ENCODE data around the gene ASGR1. TPM values are rescaled to one million over a fixed set of nuclear protein-coding genes. Genes with fewer than 3 reads are reported as not detected.

Gene ASGR1
- total and polyA plus RNA-seq, 2 of the 4 experiments (the other 2 are of a cell fraction) = 1.3 to 3.8 TPM

- no peak overlapping the region for H2BK15ac ChIP-seq (ENCODE audit: low read depth, low read length)
- no peak overlapping the region for H3K4me2 ChIP-seq (ENCODE audit: low read depth, low read length)
- POLR2A ChIA-PET (ENCODE audit: unreplicated experiment) = no interaction called here
- no peak overlapping the region for H3K23ac ChIP-seq (ENCODE audit: low read depth, low read length)
- 100% methylated on average over 7 of the region's 12 CpGs; no CpG with 5 or more reads in 1 of the 2 experiments for WGBS, 2 experiments (ENCODE audit: extremely low coverage in 2 of 2, insufficient read length in 1 of 2)
- in situ Hi-C loops (cut with MboI; ENCODE audit: low sequenced_read_pairs) = no loop called here
- no peak overlapping the region for H2AK9ac ChIP-seq (replicated peaks; ENCODE audit: low read depth, low read length, poor library complexity)
- H3K9ac ChIP-seq (ENCODE audit: low read depth, low read length) = no peak overlapping the region
- no peak overlapping the region for H2BK5ac ChIP-seq (ENCODE audit: low read depth, low read length, poor library complexity, severe bottlenecking)
- H3K9me3 ChIP-seq (ENCODE audit: control insufficient read depth, insufficient read depth, low read length) = no peaks in the 10 kb centered on the region
- ATAC-seq (ENCODE audit: low read depth) = no peak
- no peak overlapping the region for H2BK20ac ChIP-seq (ENCODE audit: low read depth, low read length)
- H4K91ac ChIP-seq (ENCODE audit: insufficient read depth, low read depth, low read length) = no peak overlapping the region
- peaks cover 51% of the 10 kb centered on the region for H3K36me3 ChIP-seq (ENCODE audit: control insufficient read depth, insufficient read depth, low read length)
- H3K4ac ChIP-seq (ENCODE audit: low read depth, low read length) = no peak overlapping the region
- no peaks in the 10 kb centered on the region for H3K9me1 ChIP-seq (ENCODE audit: insufficient read depth, low read length)
- H3K4me1 ChIP-seq (ENCODE audit: control insufficient read depth, insufficient read depth, low read length) = no peaks in the 10 kb centered on the region
- no peak overlapping the region for H3K56ac ChIP-seq (ENCODE audit: extremely low read depth, insufficient read depth, low read length)
- CTCF ChIA-PET = no interaction called here
- H3K4me3 ChIP-seq (ENCODE audit: insufficient read depth, low read depth, low read length) = no peak overlapping the region
- H3K14ac ChIP-seq (replicated peaks; ENCODE audit: low read depth, low read length) = no peak overlapping the region
- H4K20me1 ChIP-seq (ENCODE audit: insufficient read depth, low read length) = peaks cover 12% of the 10 kb centered on the region
- no peak overlapping the region for H2BK120ac ChIP-seq (ENCODE audit: low read depth, low read length)
- TF ChIP-seq ELK1 (IDR thresholded peaks at IDR 0.05; ENCODE audit: borderline replicate concordance, low read depth, low read length) = no peak
- no peak for TF ChIP-seq CHD1 (IDR thresholded peaks at IDR 0.05; ENCODE audit: low read depth, low read length)
- no peak for TF ChIP-seq POLR2A (IDR thresholded peaks at IDR 0.05; ENCODE audit: low read depth, low read length)
- no peak for TF ChIP-seq RFX5 (IDR thresholded peaks at IDR 0.05; ENCODE audit: low read depth, low read length)
- TF ChIP-seq MAFK (IDR thresholded peaks at IDR 0.05; ENCODE audit: low read depth, low read length) = no peak
- no peak for TF ChIP-seq SMC3 (IDR thresholded peaks at IDR 0.05; ENCODE audit: low read depth, low read length)
- TF ChIP-seq CEBPB (IDR thresholded peaks at IDR 0.05; ENCODE audit: low read depth, low read length) = no peak
- TF ChIP-seq CTCF (conservative IDR thresholded peaks at IDR 0.05; ENCODE audit: low read depth, low read length) = no peak
- no peak for TF ChIP-seq RCOR1 (IDR thresholded peaks at IDR 0.05; ENCODE audit: insufficient replicate concordance, low read length)
- TF ChIP-seq BHLHE40 (IDR thresholded peaks at IDR 0.05; ENCODE audit: low read depth, low read length) = no peak
- TF ChIP-seq MAZ (IDR thresholded peaks at IDR 0.05; ENCODE audit: borderline replicate concordance, low read depth, low read length) = no peak
- no peak for TF ChIP-seq NFE2L2 (IDR thresholded peaks at IDR 0.05; ENCODE audit: low read depth, low read length)
- no peak for TF ChIP-seq USF2 (IDR thresholded peaks at IDR 0.05; ENCODE audit: low read depth, low read length)
- TF ChIP-seq MXI1 (IDR thresholded peaks at IDR 0.05; ENCODE audit: borderline replicate concordance, low read depth, low read length) = no peak
- TF ChIP-seq RAD21 (IDR thresholded peaks at IDR 0.05; ENCODE audit: low read length) = no peak
- no peak for TF ChIP-seq FOS (IDR thresholded peaks at IDR 0.05; ENCODE audit: low read depth, low read length)
- no peak for DNase-seq
- H3K79me1 ChIP-seq (ENCODE audit: low read depth in 1 of 2, low read length in 2 of 2) = no peaks in the 10 kb centered on the region; a peak in 2 of 4 replicates
- no peak overlapping the region for H4K5ac ChIP-seq (ENCODE audit: low read depth, low read length)
- no TSS peak for BruUV-seq (replicated peaks)
- intact Hi-C loops (cut with micrococcal nuclease) = no loop called here
- no peak overlapping the region for H2AFZ ChIP-seq (replicated peaks; ENCODE audit: low read length, poor library complexity)
- H3K27me3 ChIP-seq (ENCODE audit: control insufficient read depth, insufficient read depth, low read length) = no peaks in the 10 kb centered on the region
- H2AK5ac ChIP-seq (ENCODE audit: low read depth, low read length) = no peak overlapping the region
- dilution Hi-C loops (cut with HindIII; ENCODE audit: low sequenced_read_pairs, unreplicated experiment) = no loop called here
- no peak overlapping the region for H3K27ac ChIP-seq (ENCODE audit: insufficient read depth, low read length)
- no peak overlapping the region for H4K8ac ChIP-seq (ENCODE audit: low read depth in 2 of 2, low read length in 2 of 2)
- H3K18ac ChIP-seq (ENCODE audit: low read depth, low read length) = no peak overlapping the region
Observed at GRCh38 chr17:7191069-7191468, 11.9 kb upstream of the ASGR1 start.
